ENCODE data around the gene BGLAP.

Gene BGLAP

GRCh38 chr1:156229809-156230472 is 12.0 kb upstream of the BGLAP start:
- ATAC-seq (ENCODE audit: insufficient read depth, low read depth) (no peak), DNase-seq (no peak)
- no peaks in the 10 kb centered on the region for H3K79me2 ChIP-seq (ENCODE audit: insufficient read depth, low read length)
- H3K4me2 ChIP-seq (ENCODE audit: insufficient read depth, low read length) = no peak overlapping the region
- no peaks in the 10 kb centered on the region for H3K4me1 ChIP-seq (ENCODE audit: insufficient read depth, low read length)
- H3K4me3 ChIP-seq (ENCODE audit: low read depth in 1 of 2, low read length in 2 of 2) = no peak overlapping the region
- H3K9me3 ChIP-seq (ENCODE audit: insufficient read depth, low read length, severe bottlenecking) = no peaks in the 10 kb centered on the region
- H3K27me3 ChIP-seq (ENCODE audit: insufficient read depth, low read length, poor library complexity) = no peaks in the 10 kb centered on the region
- H3K36me3 ChIP-seq (ENCODE audit: insufficient read depth, low read length) = peaks cover 22% of the 10 kb centered on the region
- H3K27ac ChIP-seq (ENCODE audit: low read length) = no peak overlapping the region
- no peaks in the 10 kb centered on the region; the same call in 1 of the 2 replicates for H4K20me1 ChIP-seq (ENCODE audit: insufficient read depth, low read length)
- H2AFZ ChIP-seq (ENCODE audit: low read depth, low read length) = no peak overlapping the region
- TF ChIP-seq CTCF (IDR thresholded peaks at IDR 0.05; ENCODE audit: borderline replicate concordance, extremely low read depth, low read length, poor library complexity, severe bottlenecking) = no peak
- TF ChIP-seq EZH2 (IDR thresholded peaks at IDR 0.05; ENCODE audit: borderline replicate concordance, low read depth, low read length, severe bottlenecking) = no peak
- no peak overlapping the region for H3K9ac ChIP-seq (ENCODE audit: low read depth, low read length)

- no peak overlapping the region for H3K4me3 ChIP-seq (ENCODE audit: low read depth in 1 of 2, low read length in 2 of 2)
- no peaks in the 10 kb centered on the region for H3K79me2 ChIP-seq (ENCODE audit: insufficient read depth, low read length)
- H3K27me3 ChIP-seq (ENCODE audit: insufficient read depth, low read length, poor library complexity) = no peaks in the 10 kb centered on the region
- H3K36me3 ChIP-seq (ENCODE audit: insufficient read depth, low read length) = peaks cover 22% of the 10 kb centered on the region
- DNase-seq (no peak), ATAC-seq (ENCODE audit: insufficient read depth, low read depth) (no peak)
- H3K9ac ChIP-seq (ENCODE audit: low read depth, low read length) = no peak overlapping the region
- H2AFZ ChIP-seq (ENCODE audit: low read depth, low read length) = no peak overlapping the region
- TF ChIP-seq EZH2 (IDR thresholded peaks at IDR 0.05; ENCODE audit: borderline replicate concordance, low read depth, low read length, severe bottlenecking) (no peak), CTCF (IDR thresholded peaks at IDR 0.05; ENCODE audit: borderline replicate concordance, extremely low read depth, low read length, poor library complexity, severe bottlenecking) (no peak)
- H3K4me2 ChIP-seq (ENCODE audit: insufficient read depth, low read length) = no peak overlapping the region
- no peaks in the 10 kb centered on the region; the same call in 1 of the 2 replicates for H4K20me1 ChIP-seq (ENCODE audit: insufficient read depth, low read length)
- H3K9me3 ChIP-seq (ENCODE audit: insufficient read depth, low read length, severe bottlenecking) = no peaks in the 10 kb centered on the region
- H3K27ac ChIP-seq (ENCODE audit: low read length) = no peak overlapping the region
- no peaks in the 10 kb centered on the region for H3K4me1 ChIP-seq (ENCODE audit: insufficient read depth, low read length)
Measured at GRCh38 chr1:156230473-156230837, 11.5 kb upstream of the BGLAP start.

- Histone ChIP-seq H3K9me3 (ENCODE audit: insufficient read depth, low read length, severe bottlenecking) (no peaks in the 10 kb centered on the region), H3K27me3 (ENCODE audit: insufficient read depth, low read length, poor library complexity) (no peaks in the 10 kb centered on the region), H3K9ac (ENCODE audit: low read depth, low read length) (no peak overlapping the region), H4K20me1 (ENCODE audit: insufficient read depth, low read length) (no peaks in the 10 kb centered on the region; the same call in 1 of the 2 replicates), H3K79me2 (ENCODE audit: insufficient read depth, low read length) (no peaks in the 10 kb centered on the region), H3K4me1 (ENCODE audit: insufficient read depth, low read length) (no peaks in the 10 kb centered on the region), H3K4me2 (ENCODE audit: insufficient read depth, low read length) (no peak overlapping the region), H3K27ac (ENCODE audit: low read length) (no peak overlapping the region), H3K36me3 (ENCODE audit: insufficient read depth, low read length) (peaks cover 31% of the 10 kb centered on the region), H2AFZ (ENCODE audit: low read depth, low read length) (no peak overlapping the region), H3K4me3 (ENCODE audit: low read depth in 1 of 2, low read length in 2 of 2) (no peak overlapping the region)
- DNase-seq (no peak), ATAC-seq (ENCODE audit: insufficient read depth, low read depth) (peak; percentile 14; the same call in 1 of the 3 replicates)
- TF ChIP-seq CTCF (IDR thresholded peaks at IDR 0.05; ENCODE audit: borderline replicate concordance, extremely low read depth, low read length, poor library complexity, severe bottlenecking) (no peak), EZH2 (IDR thresholded peaks at IDR 0.05; ENCODE audit: borderline replicate concordance, low read depth, low read length, severe bottlenecking) (no peak)
Measured at GRCh38 chr1:156232201-156232894, 9.6 kb upstream of the BGLAP start.

All from DND-41 (cell line).